Posterior vena cava (tissue), 2 donors: ENCODE data around the gene FBXO33. TPM values are rescaled to one million over a fixed set of nuclear protein-coding genes. Genes with fewer than 3 reads are reported as not detected.

Experiments
- DNase-seq: peaks from one replicate; pipeline ENCODE4 v3.0.0-alpha.2; 2020; ENCODE audit warnings: low spot score
- intact Hi-C, 2 donors: fragments of 100-400 bp; cut with DNase I; formaldehyde crosslinking; loops; one replicate each; pipeline versions ENCODE4 v1.14.1 to v1.14.2; 2022 to 2023
- total RNA-seq, 2 donors: library from RNA; stranded (reverse); fragmentation: NEBNext Ultra II Directional; extraction: Animal tissue kit (Norgen Biotek cat#: 25700); gene quantifications; one replicate each; pipeline ENCODE4 v1.2.1, GENCODE V29; 2021
- donor health status: DM: yes; HTN: yes; CAD: no.
- donor health status: DM: yes; HTN: yes; CAD: no.

Gene FBXO33
- total RNA-seq, 2 donors from 2014 or later: 7.8 to 8.9 TPM

DNA sequence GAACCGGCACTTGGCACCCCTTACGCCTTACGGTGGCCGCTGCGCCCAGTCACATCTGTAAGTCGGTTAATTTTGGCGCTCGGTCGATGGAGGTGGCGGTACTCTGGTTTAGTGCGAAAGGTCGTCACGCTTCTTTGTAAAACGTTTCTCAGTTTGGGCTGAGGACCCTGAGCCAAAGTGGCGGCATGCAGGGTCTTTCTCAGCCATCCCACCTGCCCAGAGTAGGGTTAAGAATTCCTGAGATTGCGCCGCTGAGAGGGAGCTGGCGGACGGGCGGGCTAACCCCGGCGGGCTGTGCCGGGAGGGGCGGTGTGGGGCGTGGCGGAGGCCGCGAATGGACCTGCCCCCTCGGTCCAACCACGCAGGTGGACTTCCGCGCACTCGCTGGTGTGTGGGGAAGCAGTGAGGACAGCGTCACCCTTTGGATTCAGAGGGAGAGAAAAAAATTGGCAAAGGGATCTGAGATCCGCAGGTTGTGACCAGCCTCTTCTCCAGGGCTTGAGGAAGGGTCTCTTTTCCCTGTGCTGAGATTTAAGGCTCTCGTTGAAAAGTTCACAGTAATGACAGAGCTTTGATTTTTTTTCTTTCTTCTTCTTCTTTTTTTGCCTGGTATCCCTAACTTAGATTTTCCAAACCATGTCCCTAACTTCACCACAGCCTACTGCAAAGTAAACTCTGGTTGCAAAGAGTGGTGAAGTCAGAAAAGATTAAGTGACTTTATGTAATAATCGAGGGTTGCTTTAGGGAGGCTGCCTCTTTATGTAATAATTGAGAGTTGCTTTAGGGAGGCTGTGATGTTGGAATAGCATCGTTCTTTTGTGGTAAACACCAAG is 602 bp upstream of the FBXO33 start:
- intact Hi-C loops: no loop called here
- DNase-seq: peak; percentile 95

DNA sequence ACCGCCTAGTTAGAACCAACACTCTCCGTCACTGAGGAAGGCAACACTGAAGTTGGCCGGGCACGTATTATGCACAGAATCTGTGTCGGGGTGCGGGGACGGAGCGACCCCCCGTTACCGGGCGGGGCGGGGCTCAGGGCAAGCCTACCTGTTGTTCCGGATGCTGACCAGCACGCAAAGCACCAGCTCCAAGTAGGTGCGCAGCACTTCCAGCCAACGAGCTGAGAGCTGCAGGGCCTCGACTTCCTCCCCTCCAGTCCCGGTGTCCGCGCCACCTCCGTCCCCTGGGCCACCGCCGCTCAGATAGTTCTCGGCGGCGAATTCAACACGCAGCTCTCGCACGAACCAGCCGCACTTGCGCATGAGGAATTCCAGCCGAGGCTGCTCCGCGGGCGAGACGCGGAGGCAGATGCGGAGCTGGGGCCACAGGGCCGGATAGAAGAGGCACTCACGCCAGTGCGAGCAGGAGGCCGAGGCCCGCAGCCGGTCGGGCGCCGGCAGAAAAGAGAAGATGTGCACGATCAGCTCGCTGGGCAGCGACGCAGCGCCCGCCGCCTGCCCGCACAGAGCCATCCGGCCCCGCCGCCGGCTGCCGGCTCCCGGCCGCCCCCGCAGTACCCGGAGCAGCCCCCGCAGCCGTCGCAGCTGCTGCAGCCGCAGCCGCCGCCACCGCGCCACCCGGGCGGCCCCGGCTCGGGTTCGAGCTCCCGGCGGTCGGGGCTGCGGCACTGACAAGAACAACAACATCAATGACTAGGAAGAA is 636 bp downstream of the FBXO33 start:
- peak; percentile 88 for DNase-seq

DNA sequence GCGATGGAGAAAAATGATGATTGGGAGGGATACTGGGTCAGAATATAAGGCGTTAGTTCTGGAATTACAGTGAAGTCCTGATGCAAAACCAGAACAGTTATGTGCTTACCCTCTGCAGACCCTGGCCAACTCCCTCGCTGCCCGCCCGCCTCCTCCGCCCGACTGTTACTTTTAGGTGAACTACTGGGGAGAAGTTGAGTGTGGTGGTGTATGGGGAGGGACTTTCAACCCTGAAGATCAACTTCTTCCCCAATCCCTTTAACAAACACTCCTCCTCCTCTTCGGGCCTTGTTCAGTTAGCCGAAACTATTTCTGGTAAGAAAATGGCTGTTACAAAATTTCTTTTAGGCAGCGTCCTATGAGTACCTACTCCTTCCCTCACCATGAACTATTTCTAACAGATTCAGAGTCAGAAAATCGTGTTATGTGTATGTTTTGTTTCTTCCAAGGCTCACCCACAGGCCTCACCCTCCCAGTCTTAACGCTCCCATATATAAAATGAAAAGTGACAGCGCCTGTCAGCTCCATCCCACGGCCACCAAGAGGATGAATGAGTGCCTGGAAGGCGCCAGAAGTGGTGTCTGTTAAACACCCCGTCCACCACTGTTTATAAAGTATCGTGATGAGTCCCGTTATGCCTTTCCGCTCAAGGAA is 1.3 kb downstream of the FBXO33 start:
- peak; percentile 66 for DNase-seq
- intact Hi-C loops: no loop called here

More for the DNA sequence above, 636 bp downstream of the FBXO33 start:
- intact Hi-C loops: no loop called here

DNA sequence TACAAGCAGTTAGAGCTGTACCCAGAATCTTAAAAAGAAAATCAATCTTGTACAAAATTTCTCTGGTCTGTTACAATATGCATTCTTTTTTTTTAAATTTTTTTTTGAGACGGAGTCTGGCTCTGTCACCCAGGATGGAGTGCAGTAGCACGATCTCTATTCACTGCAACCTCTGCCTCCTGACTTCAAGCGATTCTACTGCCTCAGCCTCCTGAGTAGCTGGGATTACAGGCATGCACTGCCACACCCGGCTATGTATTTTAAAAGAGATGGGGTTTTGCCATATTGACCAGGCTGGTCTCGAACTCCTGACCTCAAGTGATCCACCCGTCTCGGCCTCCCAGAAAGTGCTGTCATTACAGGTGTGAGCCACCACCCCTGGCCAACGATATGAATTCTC is 4.1 kb downstream of the FBXO33 start:
- DNase-seq: peak; percentile 51
- intact Hi-C loops: no loop called here

DNA sequence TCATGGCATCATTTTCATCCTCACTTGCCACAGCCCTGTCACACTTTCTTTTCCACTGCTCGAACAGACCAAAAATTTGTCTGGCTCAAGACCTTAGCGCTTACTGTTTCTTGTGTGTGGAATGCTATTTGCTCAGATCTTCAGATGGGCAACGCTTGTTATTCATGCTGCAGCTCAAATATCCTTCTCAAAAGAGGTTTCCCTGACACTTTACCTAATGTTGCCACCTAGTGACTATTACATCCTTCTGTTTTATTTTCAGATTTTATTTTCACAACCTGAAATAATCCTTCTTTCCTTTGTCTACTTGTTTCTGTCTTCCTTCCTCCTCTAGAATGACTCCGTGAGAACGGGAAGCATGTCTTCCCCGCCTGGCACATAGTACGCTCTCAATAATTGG is 5.6 kb downstream of the FBXO33 start:
- DNase-seq: no peak
- intact Hi-C loops: no loop called here

DNA sequence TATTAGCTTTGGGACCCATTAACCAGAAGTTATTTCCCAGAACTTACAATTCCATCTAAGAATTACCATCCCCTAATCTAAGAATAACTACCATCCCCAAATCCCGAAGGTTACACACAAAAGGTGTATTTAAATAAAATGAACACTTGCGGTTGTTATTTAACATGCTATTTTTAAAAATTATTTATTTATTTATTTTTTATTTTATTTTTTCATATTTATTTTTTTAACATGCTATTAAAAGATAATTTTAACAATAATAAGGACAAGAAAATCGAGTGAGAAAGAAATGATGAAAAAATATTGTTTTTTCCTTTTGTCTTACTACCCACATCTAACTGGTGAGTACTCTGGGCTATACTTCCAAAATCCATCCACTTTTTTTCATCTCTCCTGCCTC is 6.3 kb downstream of the FBXO33 start:
- intact Hi-C loops: no loop called here
- DNase-seq: no peak

DNA sequence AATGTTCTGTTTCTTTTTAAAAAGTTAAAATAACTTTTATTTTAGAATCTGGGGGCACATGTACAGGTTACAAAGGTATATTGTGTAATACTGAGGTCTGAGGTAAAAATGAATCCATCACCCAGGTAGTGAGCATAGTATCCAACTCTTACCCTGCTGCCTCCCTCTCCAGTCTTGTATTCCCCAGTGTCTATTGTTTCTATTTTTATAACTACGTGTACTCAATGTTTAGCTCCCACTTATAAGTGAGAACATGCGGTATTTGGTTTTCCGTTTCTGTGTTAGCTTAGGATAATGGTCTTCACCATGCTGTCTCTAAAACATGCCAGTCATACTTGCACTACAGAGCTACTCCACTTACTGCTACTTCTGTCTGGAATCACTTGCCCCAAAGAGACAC is 8.4 kb downstream of the FBXO33 start:
- intact Hi-C loops: no loop called here
- DNase-seq: no peak

DNA sequence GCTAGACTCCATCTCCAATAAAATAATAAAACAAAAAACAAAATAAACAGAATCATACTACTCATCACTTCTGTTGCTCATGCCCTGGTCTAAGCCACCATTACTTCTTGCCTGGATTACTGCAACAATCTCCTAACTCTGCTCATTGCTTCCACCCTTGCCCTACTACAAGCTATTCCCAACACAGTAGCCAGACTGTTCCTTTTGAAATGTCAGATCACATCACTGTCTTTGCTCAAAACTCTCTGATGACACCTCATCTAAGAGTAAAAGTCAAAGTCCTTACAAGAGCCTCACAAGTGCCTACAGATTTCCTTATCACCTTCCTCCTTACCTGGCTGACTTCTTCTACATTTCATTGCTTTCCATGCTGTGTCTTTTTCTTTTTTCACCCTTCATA is 10.0 kb downstream of the FBXO33 start:
- no peak for DNase-seq
- intact Hi-C loops: no loop called here

DNA sequence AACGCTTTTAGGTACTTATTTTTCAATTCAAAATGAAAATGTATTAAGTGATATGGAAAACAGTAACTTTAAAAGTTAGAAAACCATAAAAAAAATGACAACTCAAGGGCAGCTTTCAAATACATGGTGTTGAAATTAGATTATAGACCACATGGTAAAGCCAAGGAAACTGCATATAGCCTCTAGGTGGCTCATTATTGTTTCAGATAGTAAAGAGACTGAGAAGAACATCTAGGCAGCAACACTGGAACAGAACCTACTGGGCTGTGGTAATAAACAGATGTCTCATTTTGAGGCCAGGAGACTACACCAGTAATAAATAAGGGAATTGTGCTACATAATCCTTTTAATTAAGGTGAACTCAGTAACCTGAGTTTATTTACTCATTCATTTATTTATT is 13.0 kb downstream of the FBXO33 start:
- intact Hi-C loops: no loop called here
- DNase-seq: no peak

DNA sequence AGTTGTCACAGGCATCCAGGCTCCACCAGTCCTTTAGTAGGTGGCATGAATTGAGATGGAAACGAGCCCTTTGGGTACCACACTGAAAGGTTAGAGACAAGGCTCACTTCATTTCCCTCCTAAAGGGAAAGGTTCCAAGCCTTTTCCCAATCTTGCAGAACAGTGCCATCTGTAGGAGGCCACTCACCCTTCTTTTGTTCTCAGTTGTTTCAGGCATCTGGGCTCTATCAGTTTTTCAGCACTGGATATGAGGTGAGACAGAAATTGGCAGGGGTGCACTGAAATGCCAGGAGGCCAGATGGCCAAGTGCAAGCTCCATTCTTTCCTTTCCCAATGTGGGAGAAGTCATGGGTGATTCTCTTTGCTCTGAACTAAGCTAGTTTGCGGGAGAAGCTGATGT is 15.2 kb downstream of the FBXO33 start:
- intact Hi-C loops: no loop called here
- no peak for DNase-seq

DNA sequence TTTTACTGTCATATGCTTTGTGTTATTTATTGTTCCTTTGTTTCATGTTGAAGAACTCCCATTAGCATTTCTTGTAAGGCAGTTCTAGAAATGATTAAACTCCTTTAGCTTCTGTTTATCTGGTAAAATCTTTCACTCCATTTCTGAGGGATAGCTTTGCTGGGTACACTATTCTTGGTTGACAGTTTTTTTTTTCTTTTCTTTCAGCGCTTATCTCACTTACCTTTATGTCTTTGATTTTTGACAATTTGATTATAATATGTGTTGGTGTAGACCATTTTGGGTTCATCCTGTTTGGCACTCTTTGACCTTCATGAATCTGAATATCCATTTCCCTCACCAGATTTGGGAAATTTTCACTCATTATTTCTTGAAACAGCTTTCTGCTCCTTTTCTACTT is 16.2 kb downstream of the FBXO33 start:
- intact Hi-C loops: no loop called here
- DNase-seq: no peak

DNA sequence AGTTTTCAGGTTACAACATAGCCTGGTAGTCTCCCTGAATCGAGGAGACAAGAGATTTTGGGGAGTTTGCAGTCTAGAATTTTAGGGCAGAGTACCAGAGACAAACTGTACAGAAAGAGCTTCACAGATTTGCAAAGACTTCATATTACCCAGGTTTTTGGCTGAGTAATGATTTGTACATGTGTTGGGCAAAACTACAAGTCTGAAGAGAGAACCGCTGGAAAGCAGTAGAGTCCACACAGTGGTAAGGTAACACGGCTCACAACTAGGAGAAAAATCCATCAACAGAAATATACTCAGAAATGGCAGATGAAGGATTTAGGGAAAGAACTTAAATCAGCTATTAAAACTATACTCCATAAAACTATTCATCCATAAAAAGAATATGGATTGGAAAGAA is 25.7 kb downstream of the FBXO33 start:
- intact Hi-C loops: no loop called here
- no peak for DNase-seq

DNA sequence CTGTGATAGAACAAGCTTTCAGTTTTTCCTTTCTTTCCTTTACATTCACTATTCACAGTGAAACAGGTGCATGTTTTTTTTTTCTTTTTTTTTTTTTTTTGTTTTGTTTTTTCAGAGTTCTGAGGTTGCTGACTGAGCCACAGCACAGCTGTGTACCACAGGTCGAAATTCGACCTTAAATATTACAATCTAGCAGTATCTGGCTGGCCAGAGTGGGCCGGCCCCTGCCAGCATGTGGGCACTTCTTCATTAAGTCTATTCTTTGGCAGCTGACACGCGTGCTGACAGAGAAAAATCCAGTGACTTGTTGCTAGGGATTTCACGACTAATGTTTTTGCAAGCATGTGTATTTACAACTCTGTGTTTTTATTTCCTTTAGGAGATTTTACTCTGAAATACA is 33.9 kb downstream of the FBXO33 start:
- intact Hi-C loops: no loop called here
- no peak for DNase-seq

DNA sequence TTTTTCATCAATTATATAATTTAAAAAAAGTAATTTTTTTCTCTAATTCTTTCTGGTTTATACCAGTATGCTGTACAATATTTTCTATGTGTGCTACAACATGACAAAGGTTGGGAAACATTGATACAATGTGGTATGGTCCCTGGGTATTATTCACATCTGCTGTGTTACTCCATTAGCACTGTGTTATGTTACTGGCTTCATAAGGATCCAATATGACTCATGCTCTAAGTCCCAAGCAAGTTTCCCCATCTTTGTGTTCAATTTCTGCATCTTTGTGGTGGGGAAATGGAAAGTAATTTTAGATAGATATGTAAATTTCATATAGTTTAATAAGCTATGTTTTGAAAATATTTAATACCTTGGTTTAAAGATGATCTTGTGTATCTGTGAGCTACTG is 35.8 kb downstream of the FBXO33 start:
- no peak for DNase-seq
- intact Hi-C loops: no loop called here

DNA sequence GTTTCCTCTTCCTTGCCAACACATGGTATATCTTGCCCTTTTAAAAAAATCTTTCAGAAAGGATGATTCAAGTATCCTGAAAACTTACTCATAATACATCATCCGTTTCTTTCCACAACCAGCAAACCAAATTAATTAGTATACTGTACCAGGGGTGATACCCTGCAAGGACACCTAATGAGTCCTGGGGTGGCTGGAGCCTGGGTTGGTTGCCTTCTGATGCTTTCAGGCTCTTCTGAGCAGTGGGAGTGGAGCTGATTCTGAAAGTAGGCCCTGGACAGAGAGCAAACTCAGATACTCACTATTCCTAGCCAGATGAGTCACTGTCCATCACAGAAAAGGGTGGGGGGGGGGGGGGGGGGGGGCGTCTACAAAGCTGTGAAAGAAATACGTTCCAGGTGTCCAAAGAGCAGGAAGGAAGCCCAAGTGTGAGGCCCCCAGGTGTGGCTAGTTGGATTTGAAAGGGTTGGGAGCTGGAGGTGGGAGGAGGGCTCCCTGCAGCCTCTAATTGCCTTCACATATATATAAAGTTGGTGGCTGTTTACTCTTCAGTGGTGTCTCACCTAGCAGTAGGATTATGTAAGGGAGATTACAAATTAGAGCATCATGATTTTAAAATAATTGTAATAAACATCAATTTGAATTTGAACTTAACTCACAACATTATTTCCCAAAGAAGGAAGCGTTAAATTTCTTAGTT is 36.5 kb downstream of the FBXO33 start:
- no peak for DNase-seq
- intact Hi-C loops: no loop called here

DNA sequence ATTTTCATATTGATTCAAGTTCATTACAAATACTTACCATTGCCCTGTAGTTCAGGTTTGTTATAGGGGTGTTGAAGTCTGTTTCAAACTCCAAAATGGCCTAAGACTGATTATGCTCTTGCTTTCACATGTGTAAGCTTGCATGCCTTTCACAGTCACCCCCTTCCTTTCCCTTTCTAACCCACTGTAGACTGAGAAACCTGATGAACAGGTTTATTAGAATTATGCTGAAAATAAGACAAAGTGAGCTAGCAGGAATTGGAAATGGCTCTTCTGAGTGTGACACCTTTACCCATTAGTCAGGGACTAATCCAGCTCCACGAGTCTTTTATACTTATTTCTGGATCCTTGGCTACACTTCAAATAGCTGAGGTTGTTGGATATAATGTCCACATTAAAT is 38.9 kb downstream of the FBXO33 start:
- intact Hi-C loops: no loop called here
- no peak for DNase-seq

DNA sequence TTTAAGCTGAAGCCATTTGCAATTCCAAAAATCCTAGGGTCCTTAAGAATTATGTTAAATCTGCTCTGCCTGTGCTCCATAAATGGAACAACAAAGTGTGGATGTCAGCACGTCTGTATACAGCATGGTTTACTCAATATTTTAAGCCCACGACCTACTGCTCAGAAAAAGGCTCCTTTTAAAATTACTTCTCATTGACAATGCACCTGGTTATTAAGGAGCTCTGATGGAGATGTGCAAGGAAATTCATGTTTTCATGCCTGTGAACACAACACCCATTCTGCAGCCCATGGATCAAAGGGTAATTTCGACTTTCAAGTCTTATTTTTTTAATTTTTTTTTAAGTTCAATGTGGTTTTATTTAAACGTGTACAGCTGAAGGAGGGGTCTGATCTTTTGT is 48.1 kb downstream of the FBXO33 start:
- DNase-seq: no peak
- intact Hi-C loops: no loop called here

DNA sequence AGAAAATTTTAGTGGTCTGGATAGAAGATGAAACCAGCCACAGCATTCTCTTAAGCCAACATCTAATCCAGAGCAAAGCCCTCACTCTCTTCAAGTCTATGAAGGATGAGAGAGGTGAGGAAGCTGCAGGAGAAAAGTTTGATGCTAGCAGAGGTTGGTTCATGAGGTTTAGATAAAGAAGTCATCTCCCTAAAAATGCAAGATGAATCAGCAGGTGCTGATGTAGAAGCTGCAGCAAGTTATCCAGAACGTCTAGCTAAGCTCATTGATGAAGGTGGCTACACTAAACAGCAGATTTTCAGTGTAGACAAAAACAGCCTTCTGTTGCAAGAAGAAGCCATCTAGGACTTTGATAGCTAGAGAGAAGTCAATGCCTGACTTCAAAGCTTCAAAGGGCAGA is 48.5 kb downstream of the FBXO33 start:
- DNase-seq: no peak
- intact Hi-C loops: no loop called here

DNA sequence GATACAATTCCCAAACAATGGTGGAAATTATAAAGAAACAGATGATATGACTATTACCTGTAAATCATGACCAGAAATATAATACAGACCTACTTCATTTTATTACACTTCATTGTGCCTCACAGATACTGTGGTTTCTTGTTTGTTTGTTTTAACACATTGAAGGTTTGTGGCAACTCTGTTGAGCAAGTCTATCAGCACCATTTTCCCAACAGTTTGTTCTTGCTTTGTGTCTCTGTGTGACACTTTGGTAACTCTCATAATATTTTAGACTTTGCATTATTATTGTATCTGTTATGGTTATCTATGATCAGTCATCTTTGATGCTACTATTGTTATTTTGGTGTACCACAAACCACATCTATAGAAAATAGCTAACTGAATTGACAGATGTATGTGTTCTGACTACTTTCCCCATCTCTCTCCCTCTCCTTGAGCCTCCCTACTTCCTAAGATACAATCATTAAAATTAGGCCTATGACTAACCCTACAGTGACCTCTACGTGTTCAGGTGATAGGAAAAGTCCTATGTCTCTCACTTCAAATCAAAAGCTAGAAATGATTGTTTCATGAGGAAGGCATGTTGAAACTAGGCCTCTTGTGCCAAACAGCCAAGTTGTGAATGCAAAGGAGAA is 49.1 kb downstream of the FBXO33 start:
- no peak for DNase-seq
- intact Hi-C loops: no loop called here
